Measurements from ENCODE around the gene EIF4E3.

- TF ChIP-seq CTCF (IDR thresholded peaks at IDR 0.05) (no peak), POLR2A (IDR thresholded peaks at IDR 0.05) (no peak)
Observed at GRCh38 chr3:71649757-71650156, 75.4 kb downstream of the EIF4E3 start.

All from testis (tissue), 2 donors.